Right atrium auricular region (tissue), 2 donors: Measurements from ENCODE around the gene CADPS. TPM values are rescaled to one million over a fixed set of nuclear protein-coding genes. Genes with fewer than 3 reads are reported as not detected.

Experiments used
- DNase-seq: peaks from one replicate; pipeline ENCODE4 v3.0.0-alpha.2; 2019; ENCODE audit warnings: low spot score
- H3K27ac ChIP-seq, 2 donors: fragments of 200-600 bp; sonication (generic); 1 replicate in 1 of 2; 2 replicates in 1 of 2; pipeline ENCODE4 v1.5.1; 2016 to 2019
- H3K27me3 ChIP-seq, 2 donors: fragments of 200-600 bp; sonication (generic); one replicate each; pipeline versions ENCODE4 v1.5.1 to v1.6.0; 2017 to 2019
- H3K36me3 ChIP-seq: fragments of 200-600 bp; sonication (generic); one replicate; pipeline ENCODE4 v1.5.1; 2016
- H3K4me1 ChIP-seq, 2 donors: fragments of 200-600 bp; sonication (generic); one replicate each; pipeline versions ENCODE4 v1.5.1 to v1.6.0; 2017 to 2019
- H3K4me3 ChIP-seq, 2 donors: fragments of 200-600 bp; sonication (generic); 1 replicate in 1 of 2; 2 replicates in 1 of 2; pipeline ENCODE4 v1.5.1; 2017 to 2019; ENCODE audit warnings: mild to moderate bottlenecking in 1 of 2, moderate library complexity in 1 of 2
- H3K9me3 ChIP-seq, 2 donors: fragments of 200-600 bp; sonication (generic); one replicate each; pipeline ENCODE4 v1.5.1; 2019
- CTCF ChIP-seq, 2 donors: fragments of 200-600 bp; sonication (generic); IDR thresholded peaks; one replicate each; pipeline ENCODE4 v1.5.1; 2019; ENCODE audit warnings: antibody characterized with exemption in 2 of 2
- total RNA-seq, 2 donors: library from RNA; depleted of rRNA; stranded (reverse); fragments of >200 nt; gene quantifications; one replicate each; pipeline ENCODE4 v1.1.0, GENCODE V29; 2016

Gene CADPS
- total RNA-seq, 2 donors from 2014 or later: 16.1 to 48.2 TPM

- TF ChIP-seq CTCF (IDR thresholded peaks at IDR 0.05): no peak
- DNase-seq: no peak
- Histone ChIP-seq H3K36me3 (no peaks in the 10 kb centered on the region), H3K4me3 (no peak overlapping the region), H3K9me3 (no peaks in the 10 kb centered on the region), H3K4me1 (peaks cover 0 to 49% of the 10 kb centered on the region in 2 donors), H3K27me3 (peaks cover 44 to 52% of the 10 kb centered on the region in 2 donors), H3K27ac (no peak overlapping the region)
Measured at GRCh38 chr3:62367763-62368195, 507.4 kb downstream of the CADPS start.

- no peak overlapping the region for H3K4me3 ChIP-seq
- peaks cover 29 to 38% of the 10 kb centered on the region in 2 donors for H3K27me3 ChIP-seq
- no peak overlapping the region for H3K27ac ChIP-seq
- H3K4me1 ChIP-seq: peaks cover 0 to 34% of the 10 kb centered on the region in 2 donors
- no peaks in the 10 kb centered on the region for H3K36me3 ChIP-seq
- DNase-seq: no peak
- H3K9me3 ChIP-seq: no peaks in the 10 kb centered on the region
- no peak for TF ChIP-seq CTCF (IDR thresholded peaks at IDR 0.05)
Measured at GRCh38 chr3:62366126-62366484, 509.1 kb downstream of the CADPS start.

GRCh38 chr3:62365391-62366125 is 509.7 kb downstream of the CADPS start:
- no peak for DNase-seq
- no peak overlapping the region for H3K27ac ChIP-seq
- peaks cover 25 to 37% of the 10 kb centered on the region in 2 donors for H3K27me3 ChIP-seq
- H3K36me3 ChIP-seq: no peaks in the 10 kb centered on the region
- TF ChIP-seq CTCF (IDR thresholded peaks at IDR 0.05): no peak
- H3K4me1 ChIP-seq: peaks cover 0 to 29% of the 10 kb centered on the region in 2 donors
- H3K9me3 ChIP-seq: no peaks in the 10 kb centered on the region
- no peak overlapping the region for H3K4me3 ChIP-seq

GRCh38 chr3:62364191-62364590 is 511.0 kb downstream of the CADPS start:
- no peak for TF ChIP-seq CTCF (IDR thresholded peaks at IDR 0.05)
- Histone ChIP-seq H3K36me3 (no peaks in the 10 kb centered on the region), H3K27ac (no peak overlapping the region), H3K27me3 (peaks cover 13 to 24% of the 10 kb centered on the region in 2 donors), H3K9me3 (no peaks in the 10 kb centered on the region), H3K4me3 (no peak overlapping the region), H3K4me1 (peaks cover 0 to 15% of the 10 kb centered on the region in 2 donors)
- DNase-seq: no peak

- no peak overlapping the region for H3K4me3 ChIP-seq
- H3K27me3 ChIP-seq: peaks cover 4 to 16% of the 10 kb centered on the region in 2 donors
- no peak for TF ChIP-seq CTCF (IDR thresholded peaks at IDR 0.05)
- H3K36me3 ChIP-seq: no peaks in the 10 kb centered on the region
- DNase-seq: no peak
- no peak overlapping the region for H3K27ac ChIP-seq
- peaks cover 0 to 6% of the 10 kb centered on the region in 2 donors for H3K4me1 ChIP-seq
- H3K9me3 ChIP-seq: no peaks in the 10 kb centered on the region
Measured at GRCh38 chr3:62363275-62363674, 511.9 kb downstream of the CADPS start.

DNA sequence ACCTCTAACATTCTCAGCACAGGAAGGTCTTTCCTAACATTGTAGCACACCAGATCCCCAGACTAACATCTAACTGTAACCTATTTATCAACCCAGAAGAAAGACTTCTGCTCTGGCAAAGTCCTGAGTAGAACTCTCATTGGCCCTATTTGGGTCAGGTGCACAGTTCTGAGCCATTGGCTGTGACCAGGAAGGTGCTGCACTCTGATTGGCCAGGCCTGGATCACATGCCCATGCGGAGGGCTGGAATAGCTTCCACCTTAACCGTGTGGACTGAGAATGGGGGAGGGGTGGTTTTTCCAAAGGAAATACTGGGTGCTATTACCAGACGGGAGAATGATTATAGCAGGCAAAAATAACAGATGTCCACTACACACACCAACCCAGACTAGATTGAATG is 513.4 kb downstream of the CADPS start:
- H3K27me3 ChIP-seq: peaks cover 0 to 5% of the 10 kb centered on the region in 2 donors

More for the DNA sequence above, 513.4 kb downstream of the CADPS start:
- no peaks in the 10 kb centered on the region for H3K36me3 ChIP-seq
- no peak overlapping the region for H3K4me3 ChIP-seq
- no peaks in the 10 kb centered on the region for H3K9me3 ChIP-seq
- H3K4me1 ChIP-seq: no peaks in the 10 kb centered on the region
- H3K27ac ChIP-seq: no peak overlapping the region
- no peak for TF ChIP-seq CTCF (IDR thresholded peaks at IDR 0.05)
- no peak for DNase-seq
